Stimulated activated CD8-positive, alpha-beta memory T cell treated with anti-CD3 and anti-CD28 coated beads, Interleukin-7, amount 100 ng/mL, for 4 hours (primary cell): ENCODE data around the gene OR13C4.
"Not testable (repeated sequence)": the region's sequence is repeated elsewhere in the genome, so short reads cannot be mapped to it uniquely, and the experiment has no call there.

Experiments
- DNase-seq, 2 donors: peaks; one replicate each; pipeline ENCODE4 v3.0.0-alpha.2; 2020; ENCODE audit warnings: low read depth in 2 of 2

OR13C4 gene

DNA sequence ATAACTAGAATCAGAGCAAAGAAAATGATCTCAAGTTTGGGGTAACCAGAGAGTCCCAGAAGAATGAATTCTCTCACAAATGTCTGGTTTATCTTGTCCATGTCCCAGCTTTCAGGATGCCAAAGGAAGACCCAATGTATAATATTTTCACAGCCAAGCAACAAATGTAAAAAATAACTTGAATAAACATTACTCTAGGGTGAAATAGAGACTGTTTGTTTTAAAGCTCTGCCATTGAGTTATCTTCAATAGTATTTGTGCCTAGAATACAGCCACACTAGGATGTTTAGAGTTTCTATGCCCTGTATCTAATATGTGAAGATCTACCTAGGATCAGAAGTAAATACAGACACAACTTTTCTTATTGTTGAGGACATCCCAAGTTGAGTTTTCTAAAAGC is at the start of gene OR13C4:
OR13C4 (minus strand) TSS at position 101 of the 400 bp plus-strand sequence; CDS start at position 101, 0 bp downstream.
- DNase-seq: no peak

DNA sequence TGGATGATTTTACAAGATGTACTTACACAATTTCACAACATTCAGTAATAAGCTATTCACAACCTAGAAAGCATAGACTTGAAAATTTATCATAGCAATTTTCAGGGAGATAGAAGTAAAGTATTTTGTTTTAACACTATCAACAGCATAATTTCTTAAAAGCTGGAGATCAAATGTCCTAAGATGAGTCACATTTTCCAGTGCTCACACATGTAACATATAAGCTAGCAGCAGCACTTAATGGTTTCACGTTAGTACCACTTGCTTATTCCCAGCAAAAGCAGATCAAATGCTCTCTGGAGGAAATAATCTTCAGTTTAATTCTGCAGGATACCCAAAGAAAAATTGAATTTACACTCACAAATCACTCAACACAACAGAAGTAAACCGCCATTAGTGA is 48.4 kb upstream of the OR13C4 start:
- no peak for DNase-seq

DNA sequence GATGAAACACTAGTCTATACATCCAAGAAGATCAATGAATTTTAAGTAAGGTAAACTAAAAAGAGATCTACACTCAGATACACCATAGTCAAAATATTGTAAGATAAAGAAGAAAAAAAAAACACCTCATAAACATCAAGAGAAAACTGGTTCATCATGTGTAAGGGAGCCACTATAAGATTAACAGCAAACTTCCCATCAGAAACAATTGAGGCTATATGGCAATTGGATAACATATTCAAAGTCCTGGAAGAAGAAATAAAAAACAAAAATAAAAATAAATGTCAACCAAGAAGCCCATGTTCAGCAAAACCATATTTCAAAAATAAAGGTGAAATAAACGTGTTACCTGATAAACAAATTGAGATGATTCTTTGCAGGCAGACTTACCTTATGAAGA is 45.6 kb upstream of the OR13C4 start:
- no peak for DNase-seq

DNA sequence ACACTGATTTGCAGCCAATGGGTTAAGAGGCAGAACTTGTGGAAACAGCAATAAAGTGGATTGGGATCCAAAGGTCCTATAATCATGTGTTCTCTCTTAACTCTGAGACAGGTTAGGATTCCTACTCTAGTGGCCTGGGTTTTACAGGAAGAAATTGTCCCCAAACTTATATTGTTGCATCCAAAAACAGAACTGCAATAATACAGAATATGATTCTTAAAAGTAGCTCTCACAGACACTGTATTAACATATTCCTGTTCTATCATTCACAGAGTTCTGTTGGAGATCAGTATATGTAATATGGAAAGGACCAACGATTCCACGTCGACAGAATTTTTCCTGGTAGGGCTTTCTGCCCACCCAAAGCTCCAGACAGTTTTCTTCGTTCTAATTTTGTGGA is 41.9 kb upstream of the OR13C4 start, which contains the start of gene OR13C8:
OR13C8 (plus strand) TSS at position 301 of the 400 bp plus-strand sequence; CDS start at position 301, 0 bp downstream.
- DNase-seq: no peak

DNA sequence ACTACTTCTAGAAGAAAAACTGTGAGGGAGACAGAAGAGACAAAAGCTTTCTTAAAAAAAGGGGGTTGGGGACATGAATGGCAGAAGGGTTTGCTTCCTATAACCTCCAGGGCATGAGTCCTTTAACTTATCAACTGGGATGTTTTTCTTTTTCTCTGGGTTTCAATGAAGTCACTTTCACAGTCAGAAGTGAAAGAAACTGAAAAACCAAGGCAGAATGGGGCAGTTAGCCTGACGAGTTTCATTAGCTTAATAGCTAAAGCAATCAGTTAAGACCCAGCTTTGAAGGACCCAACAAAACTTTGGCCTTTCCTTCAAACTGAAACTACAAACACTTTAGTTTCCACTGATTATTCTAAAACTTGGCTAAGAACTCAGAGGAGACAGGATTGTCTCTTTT is 37.3 kb upstream of the OR13C4 start:
- no peak for DNase-seq

DNA sequence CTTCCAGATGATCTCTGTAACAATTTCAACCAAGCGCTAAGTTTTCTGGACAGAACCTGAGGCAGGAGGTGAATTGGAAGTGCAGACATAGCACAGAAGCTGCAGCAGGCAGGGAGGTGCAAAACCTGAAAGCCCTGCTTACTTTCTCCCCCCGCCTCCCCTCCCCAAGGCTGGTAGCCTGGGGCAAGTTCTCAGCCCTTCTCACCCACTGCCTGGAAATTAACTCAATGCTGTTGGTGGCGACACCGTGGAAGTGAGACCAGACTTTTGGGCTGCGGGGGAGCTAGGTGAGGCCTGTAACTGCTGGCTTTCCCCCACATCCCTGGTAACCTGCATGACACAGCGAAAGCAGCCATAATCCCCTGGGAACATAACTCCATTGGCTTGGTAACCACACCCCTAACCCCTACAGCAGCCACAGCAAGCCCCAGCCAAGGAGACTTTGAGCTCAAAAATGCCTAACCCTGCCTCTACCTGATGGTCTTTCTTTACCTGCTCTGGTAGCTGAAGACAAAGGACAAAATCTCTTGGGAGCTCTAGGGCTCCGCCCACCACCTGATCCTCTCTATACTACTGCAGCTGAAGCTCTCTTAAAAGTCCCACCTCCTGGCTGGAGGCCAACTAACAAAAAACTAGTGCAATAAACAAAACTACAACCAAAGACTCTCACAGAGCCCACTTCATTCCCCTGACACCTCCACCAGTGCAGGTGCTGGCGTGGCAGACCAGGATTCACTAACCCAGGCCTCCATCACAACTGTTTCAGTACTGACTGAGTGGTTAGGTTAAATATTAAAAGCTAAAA is 30.0 kb upstream of the OR13C4 start:
- DNase-seq: no peak

DNA sequence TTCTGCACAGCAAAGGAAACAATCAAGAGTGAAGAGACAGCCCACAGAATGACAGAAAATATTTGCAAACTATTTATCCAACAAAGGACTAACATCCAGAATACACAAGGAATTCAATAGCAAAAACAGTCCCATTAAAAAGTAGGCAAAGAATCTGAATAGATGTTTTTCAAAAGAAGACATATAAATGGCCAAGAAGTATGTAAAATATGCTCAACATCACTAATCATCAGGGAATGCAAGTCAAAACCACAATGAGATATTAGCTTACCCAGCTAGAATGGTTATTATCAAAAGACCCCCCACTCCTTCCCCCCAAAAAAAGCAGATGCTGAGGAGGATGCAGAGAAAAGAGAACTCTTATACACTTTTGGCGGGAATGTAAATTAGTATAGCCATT is 28.5 kb upstream of the OR13C4 start:
- no peak for DNase-seq

DNA sequence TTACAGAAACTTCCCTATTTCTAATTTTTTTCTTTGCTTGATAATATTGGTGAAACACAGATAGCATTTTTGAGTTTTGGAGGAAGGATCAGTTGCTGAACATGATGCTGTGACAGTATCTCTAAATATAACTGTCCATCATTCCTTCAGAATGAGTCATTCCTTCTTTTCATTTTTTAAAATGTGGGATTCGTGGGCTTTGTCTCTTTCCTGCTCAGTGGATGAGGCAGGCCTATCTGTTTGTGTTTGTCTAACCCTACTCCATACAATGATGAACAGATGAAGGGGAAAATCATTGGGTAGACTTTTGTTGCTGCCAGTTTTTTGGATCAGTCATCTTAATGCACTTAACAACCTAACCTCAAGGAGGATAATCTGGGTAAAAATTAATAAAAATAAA is 26.3 kb upstream of the OR13C4 start:
- DNase-seq: no peak

DNA sequence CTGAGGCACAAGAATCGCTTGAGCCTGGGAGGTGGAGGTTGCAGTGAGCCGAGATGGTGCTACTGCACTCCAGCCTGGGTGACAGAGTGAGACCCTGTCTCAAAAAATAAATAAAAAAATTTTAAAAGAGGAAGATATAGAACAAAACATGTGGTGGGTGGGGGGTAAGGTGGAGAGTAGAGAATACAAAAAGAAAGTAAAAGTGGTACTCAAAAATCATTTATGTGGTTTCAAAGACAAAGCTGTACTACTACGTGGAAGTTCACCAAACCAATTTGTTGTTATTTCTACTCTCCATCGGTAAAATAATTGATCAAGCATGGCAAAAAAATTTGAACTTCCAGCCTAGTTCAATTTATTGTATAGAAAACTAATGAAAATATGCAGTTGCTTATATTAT is 17.6 kb upstream of the OR13C4 start:
- DNase-seq: no peak

DNA sequence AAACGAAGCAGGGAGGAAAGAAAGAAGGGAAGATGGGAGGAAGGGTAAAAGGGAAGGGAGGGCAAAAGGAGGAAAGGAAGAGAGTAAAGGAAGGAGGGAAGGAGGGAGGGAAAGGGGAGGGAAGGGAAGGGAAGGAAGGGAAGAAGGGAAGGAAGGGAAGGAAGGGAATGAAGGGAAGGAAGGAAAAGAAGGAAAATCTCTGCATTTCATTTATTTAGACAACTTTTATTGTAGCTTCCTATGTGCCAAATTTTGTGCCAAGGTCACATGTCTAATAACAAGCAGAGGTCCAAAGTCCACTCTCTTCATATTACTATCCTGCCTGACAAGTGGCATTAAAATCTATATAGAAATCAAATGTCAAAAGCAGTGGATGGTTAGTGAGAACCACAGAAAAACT is 12.3 kb upstream of the OR13C4 start:
- no peak for DNase-seq

DNA sequence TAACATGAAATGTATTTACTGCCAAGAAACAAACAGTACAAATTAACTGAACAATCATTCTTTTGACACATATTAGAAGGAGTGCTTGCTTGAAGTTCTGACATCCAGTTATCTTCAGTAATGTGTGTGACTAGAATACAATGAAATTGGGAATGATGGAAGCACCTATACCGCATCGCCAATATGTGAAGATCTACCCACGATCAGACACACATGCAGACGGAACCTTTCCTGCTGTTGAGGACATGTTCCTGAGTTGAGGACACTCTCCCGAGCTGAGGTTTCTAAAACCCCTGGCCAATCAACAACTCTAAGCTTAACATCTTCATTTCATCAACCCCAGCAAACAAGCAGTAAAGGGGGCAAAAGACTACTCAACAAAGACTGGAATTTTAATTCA is 9.7 kb upstream of the OR13C4 start, which contains the start of gene OR13C3:
OR13C3 (minus strand) TSS at position 101 of the 400 bp plus-strand sequence. CDS start 133 bp downstream, outside the sequence.
- DNase-seq: no peak

DNA sequence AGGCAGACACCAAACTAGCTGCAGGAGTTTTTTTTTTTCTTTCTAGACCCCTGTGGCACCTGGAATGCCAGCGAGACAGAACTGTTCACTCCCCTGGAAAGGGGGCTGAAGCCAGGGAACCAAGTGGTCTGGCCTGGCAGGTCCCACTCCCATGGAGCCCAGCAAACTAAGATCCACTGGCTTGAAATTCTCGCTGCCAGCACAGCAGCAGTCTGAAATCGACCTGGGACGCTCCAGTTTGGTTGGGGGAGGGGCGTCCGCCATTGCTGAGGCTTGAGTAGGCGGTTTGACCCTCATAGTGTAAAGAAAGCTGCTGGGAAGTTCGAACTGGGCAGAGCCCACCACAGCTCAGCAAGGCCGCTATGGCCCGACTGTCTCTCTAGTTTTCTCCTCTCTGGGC is 6.8 kb downstream of the OR13C4 start:
- not testable (repeated sequence) for DNase-seq

DNA sequence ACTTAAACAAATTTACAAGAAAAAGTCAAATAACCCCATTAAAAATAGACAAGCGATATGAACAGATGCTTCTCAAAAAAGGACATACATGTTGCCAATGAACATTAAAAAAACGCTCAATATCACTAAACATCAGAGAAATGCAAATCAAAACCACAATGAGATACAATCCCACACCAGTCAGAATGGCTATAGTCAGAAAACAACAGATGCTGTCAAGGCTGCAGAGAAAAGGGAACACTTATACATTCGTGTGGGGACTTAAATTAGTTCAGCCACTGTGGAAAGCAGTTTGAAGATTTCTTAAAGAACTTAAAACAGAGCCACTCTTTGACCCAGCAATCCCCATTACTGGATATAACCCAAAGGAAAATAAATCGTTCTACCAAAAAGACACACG is 12.1 kb downstream of the OR13C4 start:
- no peak for DNase-seq

DNA sequence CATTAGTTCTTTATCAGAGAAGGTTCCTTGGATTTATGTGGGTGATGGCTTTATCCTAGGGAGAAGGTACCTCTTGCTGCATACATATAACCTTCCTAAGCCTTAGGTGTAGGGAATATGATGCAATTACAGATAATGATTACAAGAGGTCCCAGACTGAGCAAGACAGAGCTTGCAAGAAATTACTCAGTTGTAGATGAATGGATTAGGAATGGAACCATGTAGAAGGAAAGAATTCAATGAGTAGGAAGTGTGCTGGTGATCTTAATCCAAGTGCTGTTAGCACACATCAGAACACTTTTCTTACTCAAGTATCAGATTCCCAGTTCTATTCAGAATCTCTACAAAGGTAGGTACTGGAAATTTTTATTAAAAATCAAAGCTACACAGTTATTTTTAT is 20.4 kb downstream of the OR13C4 start:
- DNase-seq: no peak

DNA sequence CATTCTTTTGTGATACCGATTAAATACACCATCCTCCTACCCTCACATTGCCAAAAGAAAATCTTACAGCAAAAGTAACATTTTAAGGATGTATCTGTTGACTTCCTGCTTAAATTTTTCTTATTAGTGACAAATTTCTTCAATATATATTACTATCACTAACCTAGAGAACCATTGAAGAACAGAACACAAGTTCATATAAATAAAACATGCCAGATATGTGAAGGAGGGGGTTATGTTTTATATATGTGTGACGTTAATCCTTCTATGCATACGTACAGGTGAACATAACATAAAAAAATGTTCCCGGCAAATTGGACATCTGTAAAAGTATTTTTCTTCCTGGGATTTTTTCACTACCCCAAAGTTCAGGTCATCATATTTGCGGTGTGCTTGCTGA is 23.0 kb downstream of the OR13C4 start, which contains the start of gene OR13F1:
OR13F1 (plus strand) TSS at position 301 of the 400 bp plus-strand sequence; CDS start at position 301, 0 bp downstream.
- no peak for DNase-seq

DNA sequence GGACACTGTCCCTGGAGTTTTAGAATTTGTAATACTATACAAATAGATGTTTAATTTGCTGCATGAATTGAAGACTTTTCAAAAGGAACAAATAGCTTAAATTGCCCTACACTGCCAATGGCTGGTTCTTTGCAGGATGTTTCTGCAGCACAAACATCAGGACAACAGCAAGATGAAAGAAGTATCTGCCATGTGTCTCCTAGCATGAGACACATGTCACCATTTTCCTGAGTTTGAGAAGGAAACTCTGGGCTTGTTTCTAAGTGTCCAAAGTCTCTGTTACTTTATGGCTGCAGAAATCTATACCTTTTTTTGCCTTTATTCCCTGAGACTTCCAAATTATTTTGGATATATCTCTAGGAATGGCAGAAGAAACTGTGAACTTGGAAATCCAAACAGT is 23.6 kb downstream of the OR13C4 start:
- no peak for DNase-seq

DNA sequence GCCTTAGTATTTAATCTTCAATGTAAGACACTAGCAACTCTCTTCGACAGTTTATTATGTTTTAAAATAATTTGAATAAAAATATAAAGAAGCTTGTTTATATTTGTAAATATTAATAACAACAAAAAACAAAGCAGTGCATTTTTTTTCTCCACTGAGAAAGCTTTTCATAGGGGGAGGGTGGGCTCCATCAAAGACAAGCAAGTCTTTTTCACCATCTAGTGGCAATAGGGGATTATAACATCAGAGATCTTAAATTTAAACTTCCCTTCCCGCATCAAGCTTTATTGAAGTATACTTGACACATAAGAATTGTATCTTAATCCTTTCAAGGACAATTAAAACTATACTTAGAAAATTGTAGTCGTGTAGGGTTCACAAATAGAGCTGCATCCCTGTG is 32.2 kb downstream of the OR13C4 start:
- no peak for DNase-seq

DNA sequence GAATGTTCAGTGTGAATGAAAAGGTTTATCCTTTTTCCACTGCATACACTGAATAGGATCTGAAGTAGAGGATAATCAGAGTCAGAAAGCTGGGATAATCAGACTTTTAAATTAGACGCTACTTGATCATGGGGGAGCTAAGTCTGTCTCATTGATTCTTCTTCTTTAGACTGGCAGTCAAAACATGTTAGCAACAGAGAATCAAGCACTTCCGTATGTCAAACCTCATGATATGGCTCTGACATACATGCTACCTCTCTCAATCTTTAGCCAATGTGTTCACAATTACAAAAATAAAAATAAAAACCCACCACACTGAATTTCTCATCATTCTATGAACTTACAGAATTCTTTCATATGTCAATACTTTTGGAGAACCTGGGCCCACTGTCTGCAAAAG is 42.0 kb downstream of the OR13C4 start:
- DNase-seq: no peak

DNA sequence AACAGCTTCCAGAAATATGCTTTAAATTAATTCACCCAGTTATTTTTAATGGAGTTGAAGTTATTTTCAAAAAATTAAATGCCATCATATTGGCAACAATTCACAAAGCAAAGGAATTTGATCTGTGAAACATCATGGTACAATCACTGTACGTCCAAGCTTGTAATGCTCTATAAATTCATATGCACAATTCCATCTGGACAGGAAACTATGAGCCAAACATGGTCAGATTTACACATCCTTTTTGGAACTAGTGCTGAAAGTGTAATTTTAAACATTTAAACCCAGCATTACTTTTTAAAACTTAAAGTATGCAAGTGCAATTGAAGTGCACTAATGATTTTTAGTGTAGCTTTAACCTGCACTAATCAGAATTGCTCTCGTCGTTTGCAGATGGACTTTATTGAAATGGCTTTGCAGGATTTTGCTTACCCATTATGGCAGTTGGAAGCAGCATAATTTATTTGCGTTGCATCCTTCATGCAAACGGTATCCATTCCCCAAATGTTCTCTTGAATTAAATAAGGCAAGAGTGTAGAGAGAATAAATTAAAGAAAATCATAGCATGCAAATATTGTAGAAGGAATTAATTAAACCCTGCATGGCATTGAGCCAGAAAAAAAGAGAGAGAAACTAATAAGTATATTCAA is 44.0 kb downstream of the OR13C4 start:
- no peak for DNase-seq
